DMS114 treated with DMSO at 0.1 percent for 48 hours (cell line): ENCODE data around the gene SLC29A2.
"Not testable (repeated sequence)": the region's sequence is repeated elsewhere in the genome, so short reads cannot be mapped to it uniquely, and the experiment has no call there.

Experiments
- DNase-seq: peaks from one replicate; lab custom pipeline; 2025; ENCODE audit not compliant: unreplicated experiment; lab: John Stamatoyannopoulos, UW

SLC29A2 gene

GRCh38 chr11:66386171-66387069, 14.9 kb upstream of the SLC29A2 start:
- DNase-seq: peak; percentile 79

- not testable (repeated sequence) for DNase-seq
These were observed 12.8 kb upstream of the SLC29A2 start for GRCh38 chr11:66384316-66384715.

GRCh38 chr11:66380264-66380663, 8.7 kb upstream of the SLC29A2 start:
- not testable (repeated sequence) for DNase-seq

- DNase-seq: not testable (repeated sequence)
These were observed 2.2 kb upstream of the SLC29A2 start for GRCh38 chr11:66373690-66374287.

GRCh38 chr11:66373265-66373664, 1.7 kb upstream of the SLC29A2 start:
- no peak for DNase-seq

GRCh38 chr11:66369073-66369894, 2.3 kb downstream of the SLC29A2 start:
- DNase-seq: no peak

GRCh38 chr11:66368484-66368883, 3.1 kb downstream of the SLC29A2 start:
- no peak for DNase-seq

- no peak for DNase-seq
These were observed 3.8 kb downstream of the SLC29A2 start for GRCh38 chr11:66367561-66368312.

- no peak for DNase-seq
These were observed 4.6 kb downstream of the SLC29A2 start for GRCh38 chr11:66366844-66367477.

- no peak for DNase-seq
These were observed 5.6 kb downstream of the SLC29A2 start for GRCh38 chr11:66365711-66366619.

GRCh38 chr11:66365166-66365565, 6.4 kb downstream of the SLC29A2 start:
- DNase-seq: no peak

- DNase-seq: no peak
These were observed 7.6 kb downstream of the SLC29A2 start for GRCh38 chr11:66363805-66364535.

- DNase-seq: no peak
These were observed 8.4 kb downstream of the SLC29A2 start for GRCh38 chr11:66363187-66363601.

GRCh38 chr11:66362481-66363147, 8.9 kb downstream of the SLC29A2 start:
- DNase-seq: no peak

GRCh38 chr11:66361502-66361941, 10.0 kb downstream of the SLC29A2 start:
- no peak for DNase-seq

- DNase-seq: no peak
These were observed 11.0 kb downstream of the SLC29A2 start for GRCh38 chr11:66360406-66361073.

- no peak for DNase-seq
These were observed 11.9 kb downstream of the SLC29A2 start for GRCh38 chr11:66359662-66360087.
